HG02571 (cell line): ENCODE measurements around the gene CNGA2.

Experiments
- ATAC-seq: cut with Tn5 transposase; IDR thresholded peaks from one replicate; pipeline ENCODE4 v1.9.1; 2021; ENCODE audit warnings: mild to moderate bottlenecking, moderate library complexity; ENCODE audit not compliant: unreplicated experiment

Gene CNGA2

GRCh38 chrX:151711787-151712186, 22.8 kb upstream of the CNGA2 start:
- ATAC-seq, result no peak

- no peak for ATAC-seq
Measured at GRCh38 chrX:151712253-151712652, 22.3 kb upstream of the CNGA2 start.

GRCh38 chrX:151713849-151714248, 20.7 kb upstream of the CNGA2 start:
- no peak for ATAC-seq

GRCh38 chrX:151714362-151714761, 20.2 kb upstream of the CNGA2 start:
- ATAC-seq, result no peak

GRCh38 chrX:151715752-151716151, 18.8 kb upstream of the CNGA2 start, which contains the start of gene FATE1:
TSS of gene FATE1 (plus strand) at chrX:151716035. CDS start at chrX:151716120, 85 bp downstream.
- no peak for ATAC-seq

- ATAC-seq, result no peak
Measured at GRCh38 chrX:151722241-151722846, 12.2 kb upstream of the CNGA2 start.

- no peak for ATAC-seq
Measured at GRCh38 chrX:151723156-151723760, 11.3 kb upstream of the CNGA2 start.

GRCh38 chrX:151724563-151725337, 9.8 kb upstream of the CNGA2 start:
- no peak for ATAC-seq

- ATAC-seq, result no peak
Measured at GRCh38 chrX:151725338-151725614, 9.3 kb upstream of the CNGA2 start.

GRCh38 chrX:151726751-151727150, 7.8 kb upstream of the CNGA2 start:
- no peak for ATAC-seq

GRCh38 chrX:151727346-151727745, 7.2 kb upstream of the CNGA2 start:
- ATAC-seq, result no peak

GRCh38 chrX:151729056-151729725, 5.4 kb upstream of the CNGA2 start:
- ATAC-seq, result no peak

- ATAC-seq, result no peak
Measured at GRCh38 chrX:151735219-151735618, 673 bp downstream of the CNGA2 start.

- no peak for ATAC-seq
Measured at GRCh38 chrX:151736685-151737084, 2.1 kb downstream of the CNGA2 start.

GRCh38 chrX:151737494-151737893, 2.9 kb downstream of the CNGA2 start:
- no peak for ATAC-seq

- no peak for ATAC-seq
Measured at GRCh38 chrX:151738751-151739150, 4.2 kb downstream of the CNGA2 start.

GRCh38 chrX:151741606-151742005, 7.1 kb downstream of the CNGA2 start:
- ATAC-seq, result no peak

GRCh38 chrX:151742311-151742710, 7.8 kb downstream of the CNGA2 start:
- no peak for ATAC-seq

GRCh38 chrX:151743651-151744470, 9.3 kb downstream of the CNGA2 start:
- no peak for ATAC-seq

GRCh38 chrX:151745651-151746050, 11.1 kb downstream of the CNGA2 start:
- no peak for ATAC-seq

- no peak for ATAC-seq
Measured at GRCh38 chrX:151746502-151746901, 12.0 kb downstream of the CNGA2 start.
